Right lobe of liver (tissue), 6 donors: ENCODE data around the gene PBXIP1. TPM values are rescaled to one million over a fixed set of nuclear protein-coding genes. Genes with fewer than 3 reads are reported as not detected.

Experiments
- ATAC-seq, 4 donors: fragments of 200-7000 bp; cut with Tn5 transposase; one replicate each; pipeline ENCODE4 v1.9.1; 2020; ENCODE audit warnings: mild to moderate bottlenecking in 4 of 4, moderate library complexity in 4 of 4
- DNase-seq, 3 donors: peaks; one replicate each; pipeline ENCODE4 v3.0.0-alpha.2; 2020
- H3K27ac ChIP-seq, 3 donors: fragments of 200-600 bp; one replicate each; pipeline ENCODE4 v1.8.0; 2022
- H3K27me3 ChIP-seq, 2 donors: fragments of 200-600 bp; one replicate each; pipeline ENCODE4 v1.8.0; 2022
- H3K36me3 ChIP-seq, 4 donors: fragments of 200-600 bp; sonication (generic) in 1 of 4; one replicate each; pipeline versions ENCODE4 v1.5.1 to v1.8.0; 2017 to 2022; ENCODE audit warnings: control low read depth in 1 of 4
- H3K4me1 ChIP-seq, 4 donors: fragments of 200-600 bp; sonication (generic) in 1 of 4; one replicate each; pipeline versions ENCODE4 v1.5.1 to v1.8.0; 2017 to 2022; ENCODE audit warnings: control low read depth in 1 of 4
- H3K4me3 ChIP-seq, 3 donors: fragments of 200-600 bp; one replicate each; pipeline ENCODE4 v1.8.0; 2022
- H3K9me3 ChIP-seq, 4 donors: fragments of 200-600 bp; sonication (generic) in 1 of 4; one replicate each; pipeline versions ENCODE4 v1.5.1 to v1.8.0; 2017 to 2022; ENCODE audit warnings: control low read depth in 1 of 4
- POLR2A ChIP-seq: fragments of 450-650 bp; IDR thresholded peaks from one replicate; pipeline ENCODE4 v1.6.1; 2017; ENCODE audit warnings: antibody characterized with exemption, mild to moderate bottlenecking
- WGBS: methylation state at CpG from one replicate; pipeline ENCODE4 v1.1.6; 2018; ENCODE audit warnings: low coverage, low lambda C conversion rate; ENCODE audit not compliant: insufficient coverage; ENCODE audit errors: missing lambda C conversion rate; 5-methylcytosine and 5-hydroxymethylcytosine counted together
- intact Hi-C, 2 donors: fragments of 100-400 bp; cut with DNase I; formaldehyde crosslinking; loops; one replicate each; pipeline versions ENCODE4 v1.11.2 to v1.14.1; 2022
- total RNA-seq, 6 experiments: library from RNA; depleted of rRNA in 2 of 6; stranded (reverse); fragments of >200 nt in 2 of 6; fragmentation: NEBNext Ultra II Directional in 3 of 6; extraction: Animal tissue kit (Norgen Biotek cat#: 25700) in 3 of 6; gene quantifications; one replicate each; pipeline versions ENCODE4 v1.1.0 to v1.2.4, GENCODE V29; 2016 to 2023
- TF ChIP-seq, protein P1 (sequence below), 4 donors: fragments of 200-600 bp in 3 of 4; fragments of 450-650 bp in 1 of 4; IDR thresholded peaks; one replicate each; pipeline versions ENCODE4 v1.5.1 to v1.8.0; 2016 to 2022; ENCODE audit warnings: antibody characterized with exemption in 4 of 4, mild to moderate bottlenecking in 2 of 4
- donor health status: DM: no; HTN: yes; CAD: no.
- donor health status: DM: no; HTN: no; CAD: no.
- donor health status: DM: no; HTN: no; CAD: no.
- donor health status: DM: no; HTN: yes; CAD: no.
- donor health status: DM: no; HTN: yes; CAD: no.

The PBXIP1 gene
- total RNA-seq, 6 experiments from 2014 or later = 16.7 to 25.9 (median 19.1) TPM

DNA sequence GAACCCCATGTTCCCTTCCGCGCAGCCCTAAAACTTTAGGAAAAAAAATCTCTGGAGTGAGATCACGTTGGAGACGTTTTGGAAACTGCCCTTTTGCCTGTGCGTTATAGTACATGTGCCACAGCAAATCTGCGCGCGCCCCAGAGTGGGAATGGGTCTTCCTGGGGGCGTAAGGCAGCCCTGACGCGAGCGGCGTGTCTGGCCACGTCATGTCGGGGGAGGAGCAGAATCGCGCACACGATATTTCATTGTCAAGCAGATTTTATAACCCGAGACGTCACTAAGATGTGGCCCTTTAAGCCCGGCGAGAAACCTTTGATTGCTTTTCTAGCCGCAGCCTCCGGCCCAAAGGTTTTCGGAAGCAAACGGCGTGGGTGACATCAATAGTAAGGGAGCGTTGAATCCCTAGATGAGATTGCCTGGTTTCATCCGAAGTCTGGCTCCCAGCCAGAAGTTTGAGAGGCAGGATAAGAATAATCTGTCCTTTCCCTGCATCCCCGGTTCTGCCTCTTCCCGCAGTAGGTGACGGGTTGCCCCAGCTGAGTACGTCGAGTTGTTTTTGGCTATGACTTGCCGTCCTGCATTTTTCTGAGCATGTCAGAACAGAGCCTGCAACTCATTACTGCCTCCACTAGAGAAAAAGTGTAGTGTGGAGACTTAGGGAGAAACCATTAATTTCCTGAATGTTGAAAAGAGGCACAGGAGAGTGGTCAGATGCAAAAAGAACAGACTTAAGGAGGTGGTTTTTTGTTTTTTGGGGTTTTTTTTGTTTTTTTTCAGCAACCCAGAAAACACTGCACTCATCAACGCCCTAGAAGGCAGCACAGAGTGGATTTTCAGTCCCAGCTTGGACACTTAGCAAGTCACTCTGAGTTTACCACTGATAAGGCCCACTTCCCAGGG, 18.6 kb downstream of the PBXIP1 start:
- Histone ChIP-seq H3K36me3 (no peaks in the 10 kb centered on the region), H3K27ac (peak overlapping the region; percentile 99 to 100 (median 99)), H3K9me3 (no peaks in the 10 kb centered on the region), H3K4me1 (peaks cover 0 to 28% (median 8%) of the 10 kb centered on the region in 4 donors), H3K4me3 (peak overlapping the region; percentile 60 to 76 (median 68)), H3K27me3 (no peaks in the 10 kb centered on the region)
- 1% methylated on average over 32 of the region's 36 CpGs for WGBS
- TF ChIP-seq POLR2A = peak; percentile 65
- TF ChIP-seq, protein P1, sequence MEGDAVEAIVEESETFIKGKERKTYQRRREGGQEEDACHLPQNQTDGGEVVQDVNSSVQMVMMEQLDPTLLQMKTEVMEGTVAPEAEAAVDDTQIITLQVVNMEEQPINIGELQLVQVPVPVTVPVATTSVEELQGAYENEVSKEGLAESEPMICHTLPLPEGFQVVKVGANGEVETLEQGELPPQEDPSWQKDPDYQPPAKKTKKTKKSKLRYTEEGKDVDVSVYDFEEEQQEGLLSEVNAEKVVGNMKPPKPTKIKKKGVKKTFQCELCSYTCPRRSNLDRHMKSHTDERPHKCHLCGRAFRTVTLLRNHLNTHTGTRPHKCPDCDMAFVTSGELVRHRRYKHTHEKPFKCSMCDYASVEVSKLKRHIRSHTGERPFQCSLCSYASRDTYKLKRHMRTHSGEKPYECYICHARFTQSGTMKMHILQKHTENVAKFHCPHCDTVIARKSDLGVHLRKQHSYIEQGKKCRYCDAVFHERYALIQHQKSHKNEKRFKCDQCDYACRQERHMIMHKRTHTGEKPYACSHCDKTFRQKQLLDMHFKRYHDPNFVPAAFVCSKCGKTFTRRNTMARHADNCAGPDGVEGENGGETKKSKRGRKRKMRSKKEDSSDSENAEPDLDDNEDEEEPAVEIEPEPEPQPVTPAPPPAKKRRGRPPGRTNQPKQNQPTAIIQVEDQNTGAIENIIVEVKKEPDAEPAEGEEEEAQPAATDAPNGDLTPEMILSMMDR (IDR thresholded peaks at IDR 0.05) = peak in 2 of 4 donors; percentile 11 to 38
- ATAC-seq = peak; percentile 77 to 84 (median 80)
- DNase-seq = peak; percentile 92 to 95 (median 92)
- intact Hi-C loops = no loop called here

DNA sequence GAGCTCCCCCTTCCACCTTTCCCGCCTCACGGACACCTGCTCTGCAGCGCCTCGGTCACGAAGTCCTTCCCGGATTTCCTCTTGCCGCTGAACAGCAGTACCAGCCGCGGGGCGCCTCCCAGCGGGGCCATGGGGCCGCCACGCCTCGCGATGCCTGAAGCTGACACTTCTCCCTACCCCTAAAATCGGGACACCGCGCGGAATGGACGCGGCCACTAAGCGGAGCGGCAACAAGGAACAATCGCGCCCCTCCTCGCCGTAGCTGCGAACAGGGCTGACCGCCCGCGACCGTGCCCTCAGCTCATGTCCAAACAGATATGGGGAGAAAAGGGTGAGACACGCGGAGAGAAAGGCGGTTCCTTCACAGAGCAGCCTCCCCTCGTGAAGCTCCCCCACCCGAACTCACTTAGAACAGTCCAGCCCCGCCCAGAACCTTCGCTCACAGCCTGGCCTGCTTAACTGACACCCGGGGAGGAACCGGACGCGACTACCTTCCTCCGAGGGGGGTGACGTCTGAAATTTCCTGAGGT, 19.3 kb downstream of the PBXIP1 start, which contains the start of gene PMVK:
Gene PMVK, minus strand, starts transcription at position 165 of the 530 bp plus-strand sequence. Its CDS starts 34 bp downstream, at position 131.
- no peaks in the 10 kb centered on the region for H3K36me3 ChIP-seq
- no peaks in the 10 kb centered on the region for H3K27me3 ChIP-seq
- peak; percentile 86 to 89 (median 86) for ATAC-seq
- peak; percentile 92 for TF ChIP-seq POLR2A
- TF ChIP-seq, protein P1 (IDR thresholded peaks at IDR 0.05) = peak in 3 of 4 donors; percentile 37 to 54 (median 47)
- H3K4me1 ChIP-seq = peaks cover 0 to 28% (median 8%) of the 10 kb centered on the region in 4 donors
- H3K4me3 ChIP-seq = peak within 1 kb of the TSS; percentile 60 to 76 (median 68)
- H3K27ac ChIP-seq = peak within 1 kb of the TSS; percentile 99 to 100 (median 99)
- H3K9me3 ChIP-seq = no peaks in the 10 kb centered on the region
- DNase-seq = peak; percentile 95 to 98 (median 98)
- intact Hi-C loops = no loop called here
- 0% methylated on average over 21 of the region's 45 CpGs for WGBS

DNA sequence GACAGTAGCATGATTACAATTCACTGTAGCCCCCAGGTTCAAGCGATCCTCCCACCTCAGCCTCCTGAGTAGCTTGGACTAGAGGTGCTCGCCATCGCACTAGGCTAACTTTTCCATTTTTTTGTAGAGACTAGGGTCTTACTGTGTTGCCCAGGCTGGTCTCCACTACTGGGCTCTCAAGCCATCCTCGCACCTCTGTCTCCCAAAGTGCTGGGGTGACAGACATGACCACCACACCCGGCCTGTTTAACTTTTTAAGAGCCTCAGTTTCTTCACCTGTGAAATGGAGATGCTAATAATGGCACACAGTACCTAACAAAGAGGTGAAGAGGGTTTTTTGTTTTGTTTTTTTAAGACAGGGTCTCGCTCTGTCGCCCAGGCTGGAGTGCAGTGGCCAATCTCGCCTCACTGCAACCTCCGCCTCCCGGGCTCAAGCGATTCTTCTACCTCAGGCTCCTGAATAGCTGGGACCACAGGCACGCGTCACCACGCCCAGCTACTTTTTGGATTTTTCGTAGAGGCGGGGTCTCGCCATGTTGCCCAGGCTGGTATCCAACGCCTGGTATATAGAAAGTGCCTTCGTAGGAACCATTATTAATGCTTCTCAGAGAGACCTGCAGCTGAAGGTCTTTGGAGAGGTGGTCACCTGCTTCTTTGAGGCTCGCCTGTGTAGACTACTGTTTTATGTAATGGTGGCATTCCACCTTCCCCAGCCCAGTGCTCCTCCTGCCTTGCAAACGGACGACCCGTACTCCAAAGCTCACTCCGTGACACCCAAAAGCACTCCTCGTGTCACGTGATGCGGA, 19.9 kb downstream of the PBXIP1 start:
- Histone ChIP-seq H3K36me3 (no peaks in the 10 kb centered on the region), H3K27me3 (no peaks in the 10 kb centered on the region), H3K27ac (peak overlapping the region; percentile 99 to 100 (median 99)), H3K4me3 (peak overlapping the region; percentile 60 to 76 (median 68)), H3K4me1 (peaks cover 0 to 33% (median 13%) of the 10 kb centered on the region in 4 donors), H3K9me3 (no peaks in the 10 kb centered on the region)
- WGBS = 33% methylated on average over 26 of the region's 27 CpGs
- ATAC-seq (no peak), DNase-seq (no peak)
- TF ChIP-seq POLR2A = no peak
- TF ChIP-seq, protein P1 (IDR thresholded peaks at IDR 0.05) = no peak
- intact Hi-C loops = no loop called here

DNA sequence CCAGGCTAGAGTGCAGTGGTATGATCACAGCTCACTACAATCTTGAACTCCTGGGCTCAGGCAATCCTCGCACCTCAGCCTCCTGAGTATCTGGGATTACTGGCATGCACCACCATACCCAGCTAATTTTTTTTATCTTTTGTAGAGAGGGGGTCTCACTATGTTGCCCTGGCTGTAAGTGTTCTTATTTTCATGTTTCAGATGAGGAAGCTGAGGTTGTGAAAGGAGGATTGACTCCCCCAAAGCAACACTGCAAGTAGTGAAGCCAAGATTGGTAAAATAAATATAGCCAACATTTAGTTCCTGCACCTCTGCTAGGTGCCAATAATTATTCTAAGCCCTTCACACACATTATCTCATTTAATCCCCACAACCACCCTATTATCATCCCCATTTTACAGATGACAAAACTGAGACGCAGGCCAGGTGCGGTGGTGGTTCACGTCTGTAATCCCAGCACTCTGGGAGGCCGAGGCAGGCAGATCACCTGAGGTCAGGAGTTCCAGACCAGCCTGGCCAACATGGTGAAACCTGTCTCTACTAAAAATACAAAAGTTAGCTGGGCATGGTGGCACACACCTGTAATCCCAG, 21.4 kb downstream of the PBXIP1 start:
- WGBS = 100% methylated on average over 3 of the region's 5 CpGs
- ATAC-seq = no peak
- no peak overlapping the region for H3K4me3 ChIP-seq

More for the DNA sequence above, 21.4 kb downstream of the PBXIP1 start:
- intact Hi-C loops = no loop called here
- peak overlapping the region in 1 of 3 donors; percentile 12 for H3K27ac ChIP-seq
- no peaks in the 10 kb centered on the region for H3K36me3 ChIP-seq
- peaks cover 0 to 33% (median 14%) of the 10 kb centered on the region in 4 donors for H3K4me1 ChIP-seq
- H3K27me3 ChIP-seq = no peaks in the 10 kb centered on the region
- TF ChIP-seq POLR2A = no peak
- TF ChIP-seq, protein P1 (IDR thresholded peaks at IDR 0.05) = no peak
- H3K9me3 ChIP-seq = no peaks in the 10 kb centered on the region
- DNase-seq = no peak
